K562 (cell line): ENCODE data around the gene HAUS3. TPM values are rescaled to one million over a fixed set of nuclear protein-coding genes. Genes with fewer than 3 reads are reported as not detected.

ENCODE experiments used
- ATAC-seq: fragments of 200-7000 bp; cut with Tn5 transposase; 3 replicates; pipeline ENCODE4 v1.9.1; 2020; ENCODE audit warnings: moderate library complexity
- BruUV-seq: library from RNA; stranded (reverse); fragments of 400-500 nt; replicated peaks from 2 replicates; lab custom pipeline; 2021; lab: Mats Ljungman, UMichigan
- CTCF ChIA-PET: fragments of 300-600 bp; formaldehyde crosslinking; extraction: SDS; loops from one replicate; lab custom pipeline; 2021; ENCODE audit warnings: low intra/inter-chr PET ratio; lab: Yijun Ruan, JAX
- POLR2A ChIA-PET: fragments of 300-600, 350-650 bp; sonication (Branson Sonifier 250); formaldehyde crosslinking; extraction: SDS; loops from one replicate; lab custom pipeline; 2021; ENCODE audit warnings: antibody characterized with exemption, inconsistent platforms; lab: Yijun Ruan, JAX
- DNase-seq, 4 experiments: peaks; one replicate each; pipeline versions ENCODE4 v3.0.0 to v3.0.0-alpha.2; 2011 to 2018; ENCODE audit warnings: low spot score in 3 of 4, mixed read lengths in 3 of 4; ENCODE audit errors: extremely low read depth in 1 of 4
- FAIRE-seq: peaks from 2 replicates; lab custom pipeline; 2011; peaks lifted over from hg19 to GRCh38; lab: Jason Lieb, UNC
- H2AFZ ChIP-seq: 2 replicates; pipeline ENCODE4 v1.6.0; 2011; ENCODE audit warnings: low read depth, low read length, control low read depth, inconsistent platforms
- H3K27ac ChIP-seq: fragments of 200-600 bp; 3 replicates; pipeline ENCODE4 v1.8.0; 2011; ENCODE audit warnings: low read depth, mild to moderate bottlenecking, control low read depth, inconsistent platforms, low read length, moderate library complexity, mixed read lengths; ENCODE audit errors: extremely low read depth
- H3K27me3 ChIP-seq, 2 experiments: fragments of 300-600 bp in 1 of 2; 2 replicates in 1 of 2; 3 replicates in 1 of 2; pipeline versions ENCODE4 v1.6.0 to v1.8.0; 2011; ENCODE audit warnings: inconsistent platforms in 2 of 2, low read length in 2 of 2, mild to moderate bottlenecking in 1 of 2, mixed read lengths in 1 of 2, moderate library complexity in 1 of 2; ENCODE audit not compliant: control insufficient read depth in 2 of 2, insufficient read depth in 2 of 2
- H3K36me3 ChIP-seq: fragments of 300-600 bp; 3 replicates; pipeline ENCODE4 v1.8.0; 2011; ENCODE audit warnings: mild to moderate bottlenecking, low read length, inconsistent platforms; ENCODE audit not compliant: control insufficient read depth, insufficient read depth
- H3K4me1 ChIP-seq, 2 experiments: fragments of 200-600 bp in 1 of 2; replicated peaks in 1 of 2; 2 replicates in 1 of 2; 3 replicates in 1 of 2; pipeline versions ENCODE4 v1.5.1 to v1.8.0; 2011; ENCODE audit warnings: inconsistent platforms in 2 of 2, low read length in 2 of 2, mild to moderate bottlenecking in 1 of 2, mixed read lengths in 1 of 2, moderate library complexity in 1 of 2; ENCODE audit not compliant: control insufficient read depth in 2 of 2, insufficient read depth in 2 of 2
- H3K4me2 ChIP-seq: 2 replicates; pipeline ENCODE4 v1.6.1; 2011; ENCODE audit warnings: low read length, control low read depth, inconsistent platforms, mixed read lengths; ENCODE audit not compliant: insufficient read depth
- H3K4me3 ChIP-seq: fragments of 200-600 bp; sonication (generic), shearing (Covaris generic); 2 replicates; pipeline ENCODE4 v1.5.1; 2016; ENCODE audit warnings: control low read depth, inconsistent platforms
- H3K79me2 ChIP-seq: fragments of 200-600 bp; 3 replicates; pipeline ENCODE4 v1.8.0; 2011; ENCODE audit warnings: low read length, inconsistent platforms; ENCODE audit not compliant: control insufficient read depth, insufficient read depth
- H3K9ac ChIP-seq, 2 experiments: 2 replicates each; pipeline versions ENCODE4 v1.6.0 to v1.6.1; 2011; ENCODE audit warnings: low read depth in 2 of 2, low read length in 2 of 2, control low read depth in 1 of 2, inconsistent platforms in 1 of 2, mild to moderate bottlenecking in 1 of 2, mixed read lengths in 1 of 2; ENCODE audit not compliant: insufficient read depth in 1 of 2
- H3K9me1 ChIP-seq: one replicate; pipeline ENCODE4 v1.6.0; 2011; ENCODE audit warnings: inconsistent platforms, mild to moderate bottlenecking, low read length, moderate library complexity; ENCODE audit not compliant: control insufficient read depth, insufficient read depth
- H3K9me3 ChIP-seq: replicated peaks from 2 replicates; pipeline ENCODE4 v1.5.1; 2011; ENCODE audit warnings: low read depth, low read length, inconsistent platforms; ENCODE audit not compliant: control insufficient read depth, insufficient read depth
- H4K20me1 ChIP-seq: replicated peaks from 2 replicates; pipeline ENCODE4 v1.6.1; 2011; ENCODE audit warnings: low read length, inconsistent platforms, mixed read lengths; ENCODE audit not compliant: control insufficient read depth, insufficient read depth
- ARHGAP35 ChIP-seq: fragments of 450-650 bp; IDR thresholded peaks from 2 replicates; pipeline ENCODE4 v1.6.1; 2018; ENCODE audit not compliant: partially characterized antibody
- ARID1B ChIP-seq: fragments of 450-650 bp; IDR thresholded peaks from 2 replicates; pipeline ENCODE4 v1.6.1; 2016; ENCODE audit warnings: antibody characterized with exemption, mild to moderate bottlenecking, inconsistent platforms
- HMG20A ChIP-seq: fragments of 450-650 bp; formaldehyde crosslinking; conservative IDR thresholded peaks from 2 replicates; pipeline ENCODE4 v1.4.0; 2020; ENCODE audit warnings: mild to moderate bottlenecking, mixed read lengths
- NBN ChIP-seq: fragments of 450-650 bp; IDR thresholded peaks from 2 replicates; pipeline ENCODE4 v1.6.1; 2016; ENCODE audit warnings: low read depth, mild to moderate bottlenecking
- NFIC ChIP-seq: fragments of 450-650 bp; IDR thresholded peaks from 2 replicates; pipeline ENCODE4 v1.6.1; 2017; ENCODE audit warnings: mild to moderate bottlenecking, inconsistent platforms
- NR3C1 ChIP-seq: sonication (generic); formaldehyde crosslinking; IDR thresholded peaks from 2 replicates; pipeline ENCODE4 v1.8.1; 2022; ENCODE audit warnings: missing genetic modification reagents
- SP1 ChIP-seq: sonication (generic); formaldehyde crosslinking; IDR thresholded peaks from 2 replicates; pipeline ENCODE4 v1.8.1; 2022; ENCODE audit warnings: mild to moderate bottlenecking, missing genetic modification reagents
- ZNF57 ChIP-seq: fragments of 450-650 bp; formaldehyde crosslinking; IDR thresholded peaks from 2 replicates; pipeline ENCODE4 v1.4.0; 2020; ENCODE audit warnings: mild to moderate bottlenecking, moderate library complexity
- WGBS: fragments of 100-300 bp; shearing (Covaris generic); methylation state at CpG from one replicate; pipeline ENCODE4 v1.1.6; 2016; ENCODE audit warnings: low coverage, mixed read lengths; ENCODE audit not compliant: insufficient coverage; ENCODE audit errors: missing lambda C conversion rate; 5-methylcytosine and 5-hydroxymethylcytosine counted together
- in situ Hi-C: fragments of 300-500 bp; cut with MboI; formaldehyde crosslinking; loops from 4 replicates; pipeline ENCODE4 v1.15.0; 2018; ENCODE audit warnings: inconsistent platforms, mixed read lengths
- intact Hi-C: fragments of 100-400 bp; cut with micrococcal nuclease; formaldehyde crosslinking; loops from 2 replicates; pipeline ENCODE4 v1.14.2; 2022
- polyA plus RNA-seq, 8 experiments: library from polyadenylated mRNA; depleted of rRNA in 4 of 8; stranded (reverse) in 5 of 8; unstranded in 3 of 8; fragments of >200 nt; fragmentation: Nextera tagmentation in 2 of 8; fragmentation: Illumina TruSeq in 1 of 8; extraction: Ambion mirVana in 2 of 8; extraction: Trizol in 1 of 8; gene quantifications; 2 replicates each; pipeline versions ENCODE4 v1.2.1 to v1.2.3, GENCODE V29; 2011 to 2014; ENCODE audit warnings: inconsistent platforms in 1 of 8, missing spikeins in 1 of 8
- total RNA-seq, 7 experiments: library from RNA; depleted of rRNA in 6 of 7; stranded (reverse); fragments of >200 nt in 6 of 7; fragmentation: Illumina TruSeq in 2 of 7; extraction: Trizol in 2 of 7; gene quantifications; 2 replicates each; pipeline versions ENCODE4 v1.2.1 to v1.2.3, GENCODE V29; 2011 to 2021; ENCODE audit warnings: low replicate concordance in 1 of 7
- TF ChIP-seq, protein P1 (sequence below), 2 experiments: IDR thresholded peaks; 2 replicates each; pipeline ENCODE4 v1.6.1; 2011; ENCODE audit warnings: borderline replicate concordance in 1 of 2, control low read depth in 1 of 2, low read depth in 1 of 2, low read length in 1 of 2, mild to moderate bottlenecking in 1 of 2, mixed read lengths in 1 of 2, moderate library complexity in 1 of 2; ENCODE audit not compliant: insufficient read depth in 1 of 2, insufficient read length in 1 of 2, poor library complexity in 1 of 2, severe bottlenecking in 1 of 2; ENCODE audit errors: extremely low read depth in 1 of 2

Gene HAUS3
- total and polyA plus RNA-seq, 9 of the 15 experiments (the other 6 are each of a cell fraction or from before 2014, with no cell fraction given): 8.9 to 25.7 (median 21.5) TPM

DNA sequence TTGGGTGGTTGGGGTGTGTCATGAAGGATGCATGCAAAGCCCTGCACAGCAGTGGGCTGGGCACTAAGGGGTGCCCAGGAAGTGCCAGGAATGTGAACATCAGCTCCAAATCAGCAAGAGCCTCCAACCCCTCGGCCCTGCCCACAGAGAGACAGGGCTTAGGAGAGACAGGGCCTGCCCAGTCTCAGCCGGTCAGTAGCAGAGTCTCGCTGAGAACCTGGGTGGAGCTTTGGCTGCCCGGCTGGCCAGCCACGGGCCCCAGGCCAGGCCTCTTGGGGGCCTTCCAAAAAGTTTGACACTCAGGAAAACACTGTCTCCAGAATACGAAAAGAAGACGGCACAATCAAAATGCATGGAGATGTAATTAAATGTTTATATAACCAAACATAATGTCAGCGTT lies 24.3 kb upstream of the HAUS3 start:
- Histone ChIP-seq H3K27ac (no peak overlapping the region), H3K27me3 (no peaks in the 10 kb centered on the region), H3K9me1 (no peaks in the 10 kb centered on the region), H3K4me3 (no peak overlapping the region), H3K4me1 (peaks cover 15 to 80% of the 10 kb centered on the region in 2 experiments), H3K4me2 (no peak overlapping the region), H4K20me1 (no peaks in the 10 kb centered on the region), H2AFZ (no peak overlapping the region), H3K36me3 (no peaks in the 10 kb centered on the region; the same call in 2 of the 3 replicates), H3K9me3 (no peaks in the 10 kb centered on the region), H3K79me2 (no peaks in the 10 kb centered on the region; the same call in 2 of the 3 replicates), H3K9ac (peak overlapping the region in 1 of 2 experiments; percentile 81; a peak in 2 of 4 replicates)
- POLR2A ChIA-PET: no interaction called here
- TF ChIP-seq NFIC (no peak), ARID1B (no peak), NBN (no peak), ARHGAP35 (no peak), NR3C1 (CRISPR knock-in tag) (no peak), ZNF57 (CRISPR knock-in tag) (no peak), HMG20A (CRISPR knock-in tag) (no peak), SP1 (CRISPR knock-in tag) (no peak)
- TF ChIP-seq, protein P1, sequence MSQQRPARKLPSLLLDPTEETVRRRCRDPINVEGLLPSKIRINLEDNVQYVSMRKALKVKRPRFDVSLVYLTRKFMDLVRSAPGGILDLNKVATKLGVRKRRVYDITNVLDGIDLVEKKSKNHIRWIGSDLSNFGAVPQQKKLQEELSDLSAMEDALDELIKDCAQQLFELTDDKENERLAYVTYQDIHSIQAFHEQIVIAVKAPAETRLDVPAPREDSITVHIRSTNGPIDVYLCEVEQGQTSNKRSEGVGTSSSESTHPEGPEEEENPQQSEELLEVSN (IDR thresholded peaks at IDR 0.05; ENCODE audit: borderline replicate concordance in 1 of 2, extremely low read depth in 1 of 2, insufficient read depth in 1 of 2, insufficient read length in 1 of 2, low read depth in 1 of 2, low read length in 1 of 2, poor library complexity in 1 of 2, severe bottlenecking in 1 of 2): no peak
- ATAC-seq: no peak
- no peak for FAIRE-seq
- WGBS: 81% methylated on average over 8 of the region's 8 CpGs
- intact Hi-C loops: no loop called here
- no TSS peak for BruUV-seq
- DNase-seq: no peak
- in situ Hi-C loops: no loop called here
- CTCF ChIA-PET: no interaction called here
